ENCODE data around the gene CSMD2.

The CSMD2 gene

GRCh38 chr1:33966346-33967141 lies 198.5 kb downstream of the CSMD2 start:
- DNase-seq (ENCODE audit: low read depth in 1 of 2, low spot score in 1 of 2) = no peak

- no peak for DNase-seq (ENCODE audit: low read depth in 1 of 2, low spot score in 1 of 2)
Measured at GRCh38 chr1:33965086-33965485, 199.9 kb downstream of the CSMD2 start.

- DNase-seq (ENCODE audit: low read depth in 1 of 2, low spot score in 1 of 2) = no peak
Measured at GRCh38 chr1:33962061-33962460, 203.0 kb downstream of the CSMD2 start.

- no peak for DNase-seq (ENCODE audit: low read depth in 1 of 2, low spot score in 1 of 2)
Measured at GRCh38 chr1:33960188-33960895, 204.7 kb downstream of the CSMD2 start.

- no peak for DNase-seq (ENCODE audit: low read depth in 1 of 2, low spot score in 1 of 2)
Measured at GRCh38 chr1:33957854-33958253, 207.2 kb downstream of the CSMD2 start.

- DNase-seq (ENCODE audit: low read depth in 1 of 2, low spot score in 1 of 2) = no peak
Measured at GRCh38 chr1:33955096-33955495, 209.9 kb downstream of the CSMD2 start.

GRCh38 chr1:33949570-33949969 lies 215.5 kb downstream of the CSMD2 start:
- DNase-seq (ENCODE audit: low read depth in 1 of 2, low spot score in 1 of 2) = no peak

GRCh38 chr1:33948291-33948690 lies 216.7 kb downstream of the CSMD2 start:
- DNase-seq (ENCODE audit: low read depth in 1 of 2, low spot score in 1 of 2) = no peak

- no peak for DNase-seq (ENCODE audit: low read depth in 1 of 2, low spot score in 1 of 2)
Measured at GRCh38 chr1:33946836-33947235, 218.2 kb downstream of the CSMD2 start.

- no peak for DNase-seq (ENCODE audit: low read depth in 1 of 2, low spot score in 1 of 2)
Measured at GRCh38 chr1:33944846-33945245, 220.2 kb downstream of the CSMD2 start.

- DNase-seq (ENCODE audit: low read depth in 1 of 2, low spot score in 1 of 2) = no peak
Measured at GRCh38 chr1:33943978-33944377, 221.1 kb downstream of the CSMD2 start.

GRCh38 chr1:33932871-33933270 lies 232.2 kb downstream of the CSMD2 start:
- no peak for DNase-seq (ENCODE audit: low read depth in 1 of 2, low spot score in 1 of 2)

GRCh38 chr1:33931111-33931475 lies 233.9 kb downstream of the CSMD2 start:
- DNase-seq (ENCODE audit: low read depth in 1 of 2, low spot score in 1 of 2) = no peak

GRCh38 chr1:33930346-33931110 lies 234.5 kb downstream of the CSMD2 start:
- DNase-seq (ENCODE audit: low read depth in 1 of 2, low spot score in 1 of 2) = no peak

- no peak for DNase-seq (ENCODE audit: low read depth in 1 of 2, low spot score in 1 of 2)
Measured at GRCh38 chr1:33928251-33928650, 236.8 kb downstream of the CSMD2 start.

- DNase-seq (ENCODE audit: low read depth in 1 of 2, low spot score in 1 of 2) = no peak
Measured at GRCh38 chr1:33927721-33928120, 237.3 kb downstream of the CSMD2 start.

- no peak for DNase-seq (ENCODE audit: low read depth in 1 of 2, low spot score in 1 of 2)
Measured at GRCh38 chr1:33925586-33925985, 239.4 kb downstream of the CSMD2 start.

- no peak for DNase-seq (ENCODE audit: low read depth in 1 of 2, low spot score in 1 of 2)
Measured at GRCh38 chr1:33921281-33921680, 243.7 kb downstream of the CSMD2 start.

GRCh38 chr1:33918368-33918767 lies 246.7 kb downstream of the CSMD2 start:
- DNase-seq (ENCODE audit: low read depth in 1 of 2, low spot score in 1 of 2) = no peak

- no peak for DNase-seq (ENCODE audit: low read depth in 1 of 2, low spot score in 1 of 2)
Measured at GRCh38 chr1:33916786-33917185, 248.2 kb downstream of the CSMD2 start.

GRCh38 chr1:33914531-33914930 lies 250.5 kb downstream of the CSMD2 start:
- DNase-seq (ENCODE audit: low read depth in 1 of 2, low spot score in 1 of 2) = no peak

Measured in activated CD4-positive, alpha-beta T cell treated with anti-CD3 and anti-CD28 coated beads, Interleukin-2, amount 50 U/mL, for 24 hours (primary cell).